ENCODE data around the gene BOD1. TPM values are rescaled to one million over a fixed set of nuclear protein-coding genes. Genes with fewer than 3 reads are reported as not detected.
A peak's percentile ranks its signal among the peaks of the same experiment; 100 is the strongest.

BOD1 gene
- total RNA-seq, 4 donors from 2014 or later: 62.4 to 86.0 (median 74.7) TPM

GRCh38 chr5:173582216-173583111 lies 34.0 kb downstream of the BOD1 start:
- no peak for TF ChIP-seq CTCF (IDR thresholded peaks at IDR 0.05)
- no peak for TF ChIP-seq POLR2A (IDR thresholded peaks at IDR 0.05)
- H3K4me1 ChIP-seq: no peaks in the 10 kb centered on the region
- H3K4me3 ChIP-seq (replicated peaks in 1 of 3): no peak overlapping the region
- WGBS, 2 donors: 81 to 84% methylated on average over 12 of the region's 12 CpGs
- intact Hi-C loops (cut with DNase I): no loop called here
- no peak for DNase-seq
- no peaks in the 10 kb centered on the region for H3K9me3 ChIP-seq
- no peaks in the 10 kb centered on the region for H3K36me3 ChIP-seq
- H3K27me3 ChIP-seq: no peaks in the 10 kb centered on the region
- no peak overlapping the region for H3K27ac ChIP-seq

DNA sequence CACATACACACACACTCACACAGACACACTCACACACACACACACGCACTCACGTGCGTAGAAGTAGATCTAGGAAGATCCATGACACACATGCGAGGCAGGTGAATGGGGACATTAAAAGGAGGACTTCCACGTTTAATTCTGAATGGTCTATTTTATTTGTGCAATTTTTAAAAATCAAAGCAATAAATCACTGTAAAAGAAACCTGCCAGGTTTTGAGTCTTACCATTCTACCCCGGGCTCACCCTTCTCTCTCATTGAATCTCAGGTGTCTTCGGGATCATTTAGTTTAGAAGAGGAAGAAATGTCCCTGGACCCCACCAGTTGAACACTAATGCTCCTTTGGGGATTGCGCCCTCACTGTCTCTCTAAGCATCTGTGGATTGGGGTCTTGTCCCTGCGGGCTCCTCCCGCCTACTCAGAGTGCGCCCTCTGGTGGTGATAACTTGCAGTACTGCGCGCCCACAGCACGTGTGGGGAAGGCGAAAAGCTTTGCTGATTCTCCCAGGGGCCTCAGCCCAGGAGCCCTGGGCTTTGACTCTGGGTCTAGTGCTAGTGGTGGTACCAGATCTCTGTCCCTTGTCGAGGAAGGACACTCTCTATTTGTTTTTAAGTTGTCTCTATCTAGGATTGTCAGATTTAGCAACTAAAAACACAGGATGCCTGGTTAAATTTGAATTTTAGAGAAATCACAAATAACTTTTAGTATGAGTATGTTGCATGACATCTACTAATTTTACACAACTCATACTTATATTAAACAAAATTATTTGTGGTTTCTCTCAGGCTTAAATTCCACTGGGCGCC lies 34.8 kb downstream of the BOD1 start:
- H3K4me3 ChIP-seq (replicated peaks in 1 of 3): no peak overlapping the region
- no peaks in the 10 kb centered on the region for H3K9me3 ChIP-seq
- no peaks in the 10 kb centered on the region for H3K27me3 ChIP-seq
- no peaks in the 10 kb centered on the region for H3K36me3 ChIP-seq
- TF ChIP-seq CTCF (IDR thresholded peaks at IDR 0.05) (peak in 5 of 6 experiments; percentile 38 to 68 (median 47)), POLR2A (IDR thresholded peaks at IDR 0.05) (no peak)
- intact Hi-C loops (cut with DNase I): no loop called here
- no peak overlapping the region for H3K27ac ChIP-seq
- DNase-seq: peak in 1 of 2 donors; percentile 30
- 57 to 62% methylated on average over 17 of the region's 17 CpGs for WGBS, 2 donors
- H3K4me1 ChIP-seq: no peaks in the 10 kb centered on the region

- Histone ChIP-seq H3K36me3 (no peaks in the 10 kb centered on the region), H3K4me3 (replicated peaks in 1 of 3) (no peak overlapping the region), H3K4me1 (no peaks in the 10 kb centered on the region), H3K27ac (no peak overlapping the region), H3K27me3 (no peaks in the 10 kb centered on the region), H3K9me3 (no peaks in the 10 kb centered on the region)
- TF ChIP-seq POLR2A (IDR thresholded peaks at IDR 0.05) (no peak), CTCF (IDR thresholded peaks at IDR 0.05) (no peak)
- intact Hi-C loops (cut with DNase I): no loop called here
- DNase-seq: no peak
- WGBS, 2 donors: 67 to 87% methylated on average over 4 of the region's 4 CpGs
Measured at GRCh38 chr5:173578947-173579615, 37.4 kb downstream of the BOD1 start.

DNA sequence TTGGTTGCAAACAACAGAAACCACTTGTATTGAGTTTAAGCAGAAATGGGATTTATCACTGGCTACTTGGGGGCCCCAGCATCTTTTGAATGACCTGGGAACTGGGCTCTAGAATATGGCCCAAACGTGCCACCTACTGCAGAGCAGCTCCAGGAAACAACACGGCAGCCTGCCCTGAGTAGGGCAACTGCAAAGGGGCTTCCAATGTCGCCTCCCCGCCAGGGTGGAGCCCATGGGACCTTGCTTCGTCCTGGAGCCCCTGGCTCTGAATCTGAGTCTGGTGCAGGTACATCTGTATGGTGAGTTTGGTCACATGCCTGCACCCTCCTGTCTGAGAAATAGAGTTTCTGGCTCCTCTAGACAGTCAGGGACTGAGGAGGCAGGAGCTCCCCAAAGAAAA lies 38.6 kb downstream of the BOD1 start:
- DNase-seq: no peak
- 90 to 95% methylated on average over 4 to 5 of the region's 5 CpGs for WGBS, 2 donors
- Histone ChIP-seq H3K9me3 (no peaks in the 10 kb centered on the region), H3K36me3 (no peaks in the 10 kb centered on the region), H3K4me3 (replicated peaks in 1 of 3) (no peak overlapping the region), H3K27me3 (no peaks in the 10 kb centered on the region), H3K4me1 (peaks cover 0 to 5% of the 10 kb centered on the region in 2 donors), H3K27ac (no peak overlapping the region)
- intact Hi-C loops (cut with DNase I): no loop called here
- TF ChIP-seq POLR2A (IDR thresholded peaks at IDR 0.05) (no peak), CTCF (IDR thresholded peaks at IDR 0.05) (no peak)

Data from thyroid gland (tissue), 4 donors.